HFFc6 (cell line): ENCODE data around the gene SEZ6. TPM values are rescaled to one million over a fixed set of nuclear protein-coding genes. Genes with fewer than 3 reads are reported as not detected.

Source experiments
- DNase-seq: peaks from one replicate; pipeline ENCODE4 v3.0.0-alpha.2; 2018
- H3K27ac Mint-ChIP-seq: 2 replicates; pipeline ENCODE4 v1.8.0; 2020; ENCODE audit warnings: mild to moderate bottlenecking, mixed read lengths
- H3K27me3 Mint-ChIP-seq: 2 replicates; pipeline ENCODE4 v1.8.0; 2021; ENCODE audit warnings: mild to moderate bottlenecking, moderate library complexity, mixed read lengths; ENCODE audit not compliant: insufficient read depth
- H3K36me3 Mint-ChIP-seq: 2 replicates; pipeline ENCODE4 v1.8.0; 2021; ENCODE audit warnings: low read depth, mixed read lengths
- H3K4me1 Mint-ChIP-seq: 2 replicates; pipeline ENCODE4 v1.8.0; 2020; ENCODE audit warnings: low read depth, mixed read lengths
- H3K4me3 Mint-ChIP-seq: 2 replicates; pipeline ENCODE4 v1.8.0; 2020; ENCODE audit warnings: mild to moderate bottlenecking, moderate library complexity, mixed read lengths
- H3K9me3 Mint-ChIP-seq: 2 replicates; pipeline ENCODE4 v1.8.0; 2020; ENCODE audit warnings: mild to moderate bottlenecking, mixed read lengths
- CTCF ChIP-seq: fragments of 200-600 bp; sonication (generic); IDR thresholded peaks from 2 replicates; pipeline ENCODE4 v1.5.0; 2021; ENCODE audit warnings: antibody characterized with exemption, mild to moderate bottlenecking
- total RNA-seq, 6 experiments: library from RNA; stranded (reverse); fragmentation: NEBNext Ultra II Directional; extraction: Animal tissue kit (Norgen Biotek cat#: 25700); gene quantifications; 2 replicates in 1 of 6; 3 replicates in 5 of 6; pipeline ENCODE4 v1.2.3, GENCODE V29; 2021

SEZ6 gene
- total RNA-seq, 6 experiments from 2014 or later: not detected

GRCh38 chr17:28929787-28930186 lies 76.0 kb downstream of the SEZ6 start:
- peaks cover 43% of the 10 kb centered on the region for H3K4me1 Mint-ChIP-seq
- no peak for TF ChIP-seq CTCF
- DNase-seq: no peak
- H3K27ac Mint-ChIP-seq: no peak overlapping the region
- peaks cover 37% of the 10 kb centered on the region for H3K36me3 Mint-ChIP-seq
- H3K9me3 Mint-ChIP-seq: peaks cover 15% of the 10 kb centered on the region
- H3K4me3 Mint-ChIP-seq: no peak overlapping the region
- peaks cover 3% of the 10 kb centered on the region for H3K27me3 Mint-ChIP-seq

- H3K9me3 Mint-ChIP-seq: peaks cover 15% of the 10 kb centered on the region
- peaks cover 43% of the 10 kb centered on the region for H3K36me3 Mint-ChIP-seq
- H3K27ac Mint-ChIP-seq: no peak overlapping the region; the same call in 1 of the 2 replicates
- H3K4me1 Mint-ChIP-seq: peaks cover 39% of the 10 kb centered on the region
- no peak overlapping the region for H3K4me3 Mint-ChIP-seq
- peaks cover 3% of the 10 kb centered on the region for H3K27me3 Mint-ChIP-seq
- DNase-seq: no peak
- TF ChIP-seq CTCF: no peak
Measured at GRCh38 chr17:28928061-28928460, 77.8 kb downstream of the SEZ6 start.

- peak overlapping the region; percentile 80 for H3K27ac Mint-ChIP-seq
- no peak for DNase-seq
- peaks cover 52% of the 10 kb centered on the region for H3K36me3 Mint-ChIP-seq
- peaks cover 39% of the 10 kb centered on the region for H3K4me1 Mint-ChIP-seq
- H3K9me3 Mint-ChIP-seq: peaks cover 15% of the 10 kb centered on the region
- no peak overlapping the region for H3K4me3 Mint-ChIP-seq
- TF ChIP-seq CTCF: no peak
- H3K27me3 Mint-ChIP-seq: peaks cover 3% of the 10 kb centered on the region
Measured at GRCh38 chr17:28926786-28927185, 79.0 kb downstream of the SEZ6 start.

- no peak for DNase-seq
- no peak for TF ChIP-seq CTCF
- peaks cover 3% of the 10 kb centered on the region for H3K27me3 Mint-ChIP-seq
- peaks cover 15% of the 10 kb centered on the region for H3K9me3 Mint-ChIP-seq
- H3K4me1 Mint-ChIP-seq: peaks cover 43% of the 10 kb centered on the region
- peaks cover 57% of the 10 kb centered on the region for H3K36me3 Mint-ChIP-seq
- peak overlapping the region; percentile 80 for H3K27ac Mint-ChIP-seq
- H3K4me3 Mint-ChIP-seq: peak overlapping the region; percentile 15; the same call in 1 of the 2 replicates
Measured at GRCh38 chr17:28926366-28926765, 79.5 kb downstream of the SEZ6 start.

GRCh38 chr17:28925912-28926365 lies 79.9 kb downstream of the SEZ6 start:
- H3K9me3 Mint-ChIP-seq: peaks cover 15% of the 10 kb centered on the region
- no peak for TF ChIP-seq CTCF
- peak; percentile 82 for DNase-seq
- H3K27me3 Mint-ChIP-seq: peaks cover 3% of the 10 kb centered on the region
- peaks cover 59% of the 10 kb centered on the region for H3K36me3 Mint-ChIP-seq
- peak overlapping the region; percentile 15; the same call in 1 of the 2 replicates for H3K4me3 Mint-ChIP-seq
- H3K27ac Mint-ChIP-seq: peak overlapping the region; percentile 80
- peaks cover 45% of the 10 kb centered on the region for H3K4me1 Mint-ChIP-seq

GRCh38 chr17:28920201-28920600 lies 85.6 kb downstream of the SEZ6 start:
- peaks cover 65% of the 10 kb centered on the region for H3K36me3 Mint-ChIP-seq
- peaks cover 16% of the 10 kb centered on the region for H3K4me1 Mint-ChIP-seq
- H3K9me3 Mint-ChIP-seq: no peaks in the 10 kb centered on the region
- TF ChIP-seq CTCF: no peak
- no peaks in the 10 kb centered on the region; the same call in 1 of the 2 replicates for H3K27me3 Mint-ChIP-seq
- no peak overlapping the region for H3K27ac Mint-ChIP-seq
- no peak for DNase-seq
- H3K4me3 Mint-ChIP-seq: no peak overlapping the region
